Left renal pelvis (tissue), 4 donors: ENCODE data around the gene CRADD. TPM values are rescaled to one million over a fixed set of nuclear protein-coding genes. Genes with fewer than 3 reads are reported as not detected.
A peak's percentile ranks its signal among the peaks of the same experiment; 100 is the strongest.
"Not testable (repeated sequence)": the region's sequence is repeated elsewhere in the genome, so short reads cannot be mapped to it uniquely, and the experiment has no call there.

Experiments
- DNase-seq, 4 donors: peaks; one replicate each; pipeline ENCODE4 v3.0.0-alpha.2; 2013; ENCODE audit warnings: low read depth in 4 of 4, low spot score in 3 of 4
- polyA plus RNA-seq, 4 donors: library from polyadenylated mRNA; unstranded; fragments of 120-200 nt; gene quantifications; one replicate each; pipeline ENCODE4 v1.2.1, GENCODE V29; 2013; ENCODE audit not compliant: insufficient read length in 4 of 4

CRADD gene
- polyA plus RNA-seq, 4 donors: 5.4 to 14.9 (median 11.6) TPM

DNA sequence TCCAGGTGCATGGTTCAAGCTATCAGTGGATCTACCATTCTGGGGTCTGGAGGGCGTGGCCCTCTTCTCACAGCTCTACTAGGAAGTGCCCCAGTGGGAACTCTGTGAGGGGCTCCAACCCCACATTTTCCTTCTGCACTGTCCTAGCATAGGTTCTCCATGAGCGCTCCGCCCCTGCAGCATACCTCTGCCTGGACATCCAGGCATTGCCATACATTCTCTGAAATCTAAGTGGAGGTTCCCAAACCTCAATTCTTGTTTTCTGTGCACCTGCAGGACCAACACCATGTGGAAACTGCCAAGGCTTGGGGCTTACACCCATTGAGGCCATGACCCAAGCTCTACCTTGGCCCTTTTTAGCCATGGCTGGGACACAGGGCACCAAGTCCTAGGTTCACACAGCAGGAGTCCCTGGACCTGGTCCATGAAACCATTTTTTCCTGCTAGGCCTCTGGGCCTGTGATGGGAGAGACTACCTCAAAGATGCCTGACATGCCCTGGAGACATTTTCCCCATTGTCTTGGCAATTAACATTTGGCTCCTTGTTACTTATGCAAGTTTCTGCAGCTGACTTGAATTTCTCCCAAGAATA, 76.8 kb downstream of the CRADD start:
- DNase-seq: no peak

GRCh38 chr12:93754859-93755258, 77.7 kb downstream of the CRADD start:
- not testable (repeated sequence) for DNase-seq

GRCh38 chr12:93756288-93756687, 79.1 kb downstream of the CRADD start:
- DNase-seq: no peak

DNA sequence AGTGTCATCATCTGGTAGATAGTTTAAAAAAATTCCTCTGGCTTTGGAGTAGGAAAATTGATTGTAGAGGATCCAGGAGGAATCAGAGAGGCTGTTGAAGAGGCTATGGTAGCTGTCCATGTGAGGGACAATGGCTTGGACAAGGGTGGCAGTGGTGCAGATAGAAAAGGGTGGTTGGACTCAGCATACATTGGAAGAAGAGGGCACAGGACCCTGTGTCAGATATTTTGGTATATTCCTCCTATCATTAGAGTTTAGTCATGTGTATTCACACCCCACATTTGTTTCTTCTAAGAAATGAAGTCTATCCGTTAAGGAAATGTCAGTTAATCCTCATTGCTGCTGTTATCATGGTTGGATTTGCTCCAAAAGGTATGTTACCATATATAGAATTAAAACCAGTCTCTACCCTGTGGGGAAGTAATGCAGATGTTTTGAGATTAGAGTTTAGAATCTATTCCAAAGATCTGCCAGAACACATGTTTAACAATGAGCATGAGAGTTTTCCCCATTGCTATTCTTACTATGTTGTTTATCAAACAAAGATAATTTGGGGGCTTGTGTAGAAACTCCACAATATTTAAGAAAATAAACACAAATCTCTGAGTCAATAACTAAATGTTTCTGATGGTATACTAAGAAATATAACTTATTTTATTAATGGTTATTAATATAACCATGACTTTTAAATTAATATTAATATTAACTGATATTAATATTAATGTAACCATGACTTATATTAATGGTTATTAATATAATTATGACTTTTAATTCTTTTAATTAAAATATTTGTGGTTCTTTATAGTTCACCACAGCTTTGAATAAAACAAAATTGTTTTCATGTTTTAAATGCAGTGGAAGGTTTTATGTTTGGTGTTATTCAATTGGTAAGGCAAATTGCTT, 80.9 kb downstream of the CRADD start:
- no peak for DNase-seq

DNA sequence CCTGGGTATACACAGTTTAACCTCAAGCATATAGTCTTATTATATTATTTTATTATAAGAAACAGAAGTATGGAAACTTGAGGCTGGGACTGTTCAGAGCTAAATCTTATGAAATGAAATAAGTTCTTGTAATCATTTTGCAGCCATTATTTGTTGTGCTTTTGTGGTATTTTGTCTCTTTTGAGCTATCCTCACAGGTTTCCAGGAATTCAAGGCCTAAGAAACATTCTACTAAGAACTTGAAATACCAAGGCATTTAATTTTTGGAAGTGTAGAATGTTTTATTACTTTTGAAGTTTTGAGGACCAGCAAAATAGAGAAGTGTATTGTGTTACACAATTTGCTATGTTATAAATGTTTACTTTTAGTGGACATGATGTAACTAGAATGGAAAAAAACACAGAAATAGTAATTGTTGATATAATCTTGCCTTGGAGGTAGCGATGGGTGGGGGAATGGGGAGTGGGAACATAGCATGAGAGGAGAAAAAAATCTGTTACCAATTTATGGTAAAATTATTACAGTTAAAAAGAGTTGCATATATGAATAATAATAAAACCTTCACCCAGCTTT, 81.7 kb downstream of the CRADD start:
- DNase-seq: no peak

DNA sequence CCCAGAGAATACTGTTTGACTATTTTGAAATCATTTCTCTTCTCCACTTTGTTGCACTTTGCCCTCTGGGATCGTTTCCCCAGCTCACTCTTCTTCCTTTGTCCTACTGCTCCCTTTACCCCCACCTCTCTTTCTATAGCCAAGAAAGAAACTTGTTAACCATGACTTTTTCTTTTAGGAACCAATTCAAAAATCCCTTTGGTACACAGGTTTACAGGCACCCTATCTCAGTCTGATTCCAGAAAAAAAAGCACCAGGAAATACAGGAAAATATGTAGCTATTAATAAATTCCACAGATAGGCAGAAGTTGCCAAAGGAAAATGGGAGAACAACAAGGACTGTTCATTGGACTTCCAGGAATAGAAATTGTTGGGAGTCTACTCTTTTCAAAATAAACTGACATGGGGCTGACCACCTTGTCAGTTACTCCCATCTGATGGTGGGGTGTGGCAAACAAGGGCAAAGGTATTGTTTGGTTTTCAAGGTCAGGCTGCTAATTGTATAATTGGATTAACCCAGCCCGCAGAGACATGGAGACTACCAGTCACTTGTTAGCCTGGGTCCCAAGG, 82.4 kb downstream of the CRADD start:
- DNase-seq: no peak

DNA sequence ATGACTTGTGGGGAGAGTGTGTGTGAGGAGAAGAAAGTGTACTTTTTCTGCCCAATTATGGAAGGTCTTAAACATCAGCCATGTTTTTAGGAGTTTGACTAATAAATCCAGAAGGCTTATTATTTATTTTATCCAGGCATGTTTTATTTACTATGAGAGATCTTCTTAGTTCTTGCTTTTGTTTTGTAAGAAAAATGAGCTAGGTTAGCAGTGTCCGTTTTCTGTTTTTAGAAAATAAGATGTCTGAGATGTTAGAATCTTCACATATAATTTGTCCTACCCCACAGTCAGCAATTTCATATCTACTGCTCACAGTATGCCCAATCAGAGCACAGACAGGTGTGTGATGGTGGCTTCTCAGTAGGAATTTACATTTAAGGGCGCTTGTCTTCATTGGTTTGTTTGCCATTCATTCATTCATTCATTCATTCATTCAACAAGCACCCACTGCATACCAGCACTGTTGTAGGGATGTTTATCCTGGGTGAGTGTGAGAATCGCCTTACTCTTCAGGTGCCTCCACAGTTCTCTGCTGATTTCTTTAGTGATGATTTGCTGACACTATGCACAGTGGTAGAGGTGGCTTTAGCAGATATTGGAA, 83.2 kb downstream of the CRADD start:
- DNase-seq: no peak

- DNase-seq: no peak
Observed at GRCh38 chr12:93762059-93762719, 85.0 kb downstream of the CRADD start.

GRCh38 chr12:93762912-93763553, 85.9 kb downstream of the CRADD start:
- no peak for DNase-seq

DNA sequence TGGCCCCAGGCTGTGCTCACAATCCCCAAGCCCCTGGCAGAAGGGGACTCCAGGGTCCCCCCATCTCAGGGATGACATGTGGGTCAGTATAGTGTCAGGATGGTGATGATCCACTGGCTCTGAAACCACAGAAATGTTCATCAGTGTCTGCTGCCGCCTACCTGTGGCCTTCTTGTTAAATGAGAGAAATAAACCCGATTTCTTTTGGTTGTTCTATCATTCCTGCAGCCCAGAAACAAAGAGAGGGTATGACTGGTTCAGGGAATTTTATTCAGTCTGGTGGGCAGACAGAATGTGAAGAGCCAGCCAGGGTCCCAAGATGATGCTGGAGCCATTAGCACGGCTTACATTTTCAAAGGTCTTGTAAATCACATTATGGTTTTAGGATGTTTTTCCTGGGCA, 86.6 kb downstream of the CRADD start:
- DNase-seq: no peak

- DNase-seq: no peak
Observed at GRCh38 chr12:93766371-93766770, 89.2 kb downstream of the CRADD start.

- DNase-seq: peak in 3 of 4 donors; percentile 46 to 51 (median 51)
Observed at GRCh38 chr12:93766796-93767523, 89.8 kb downstream of the CRADD start.

- DNase-seq: no peak
Observed at GRCh38 chr12:93767524-93767863, 90.3 kb downstream of the CRADD start.

DNA sequence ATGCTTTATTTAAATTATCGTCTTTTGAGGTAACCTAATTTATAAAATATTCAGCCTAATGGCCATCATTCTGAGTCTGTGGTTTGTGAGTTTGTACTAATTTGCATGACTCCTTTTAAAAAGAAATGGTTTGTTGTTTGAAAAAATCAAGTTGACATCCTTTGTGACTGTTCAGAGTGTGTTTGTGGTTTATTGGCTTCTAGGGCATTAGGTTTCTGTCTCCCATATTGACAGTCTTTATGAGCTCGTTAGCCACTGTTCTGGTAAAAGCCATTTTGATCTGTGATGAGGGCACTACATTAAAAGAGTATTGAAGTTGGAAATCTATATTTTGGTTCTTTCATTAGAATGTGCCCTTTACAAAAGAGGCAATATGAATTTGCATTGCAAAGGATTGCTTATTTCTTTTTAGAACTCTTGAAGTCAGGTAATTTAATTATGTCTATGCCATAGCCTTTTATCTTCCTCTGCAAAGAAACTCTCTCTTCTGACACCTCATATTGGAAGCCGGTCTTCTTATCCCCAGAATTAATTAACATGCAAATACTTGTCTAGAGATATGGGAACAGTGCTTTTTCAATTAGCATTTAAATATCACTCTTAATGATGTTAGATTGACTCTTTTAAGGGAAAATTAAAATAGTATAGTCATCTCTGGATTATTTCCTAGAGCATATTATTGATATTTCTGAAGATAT, 95.0 kb downstream of the CRADD start:
- DNase-seq: no peak

DNA sequence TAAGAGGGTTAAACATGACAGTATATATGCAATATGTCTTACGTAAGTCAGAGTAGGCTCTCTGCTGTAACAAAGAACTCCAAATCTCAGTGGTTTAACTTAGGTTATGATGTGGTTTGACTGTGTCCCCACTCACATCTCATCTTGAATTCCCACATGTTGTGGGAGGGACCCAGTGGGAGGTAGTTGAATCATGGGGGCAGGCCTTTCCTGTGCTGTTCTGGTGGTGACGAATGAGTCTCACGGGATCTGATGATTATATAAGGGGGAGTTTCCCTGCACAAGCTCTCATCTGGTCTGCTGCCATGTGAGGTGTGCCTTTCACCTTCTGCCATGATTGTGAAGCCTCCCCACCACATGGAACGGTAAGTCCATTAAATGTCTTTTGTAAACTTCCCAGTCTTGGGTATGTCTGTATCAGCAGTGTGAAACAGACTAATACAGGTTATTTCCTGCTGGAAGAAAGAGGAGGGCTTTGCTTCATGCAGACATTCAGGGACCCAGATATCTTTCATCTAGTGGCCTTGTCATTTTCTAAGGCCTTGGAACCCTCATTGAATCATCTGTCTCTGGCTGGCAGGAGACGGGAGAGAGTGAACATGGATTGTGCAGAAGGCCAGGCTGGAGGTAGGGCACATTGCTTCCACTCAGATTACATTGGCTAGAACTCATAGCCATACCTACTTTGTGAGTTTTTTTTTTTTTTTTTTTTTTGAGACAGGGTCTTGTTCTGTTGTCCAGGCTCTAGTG, 96.1 kb downstream of the CRADD start:
- no peak for DNase-seq

- DNase-seq: no peak
Observed at GRCh38 chr12:93776581-93777018, 99.4 kb downstream of the CRADD start.

DNA sequence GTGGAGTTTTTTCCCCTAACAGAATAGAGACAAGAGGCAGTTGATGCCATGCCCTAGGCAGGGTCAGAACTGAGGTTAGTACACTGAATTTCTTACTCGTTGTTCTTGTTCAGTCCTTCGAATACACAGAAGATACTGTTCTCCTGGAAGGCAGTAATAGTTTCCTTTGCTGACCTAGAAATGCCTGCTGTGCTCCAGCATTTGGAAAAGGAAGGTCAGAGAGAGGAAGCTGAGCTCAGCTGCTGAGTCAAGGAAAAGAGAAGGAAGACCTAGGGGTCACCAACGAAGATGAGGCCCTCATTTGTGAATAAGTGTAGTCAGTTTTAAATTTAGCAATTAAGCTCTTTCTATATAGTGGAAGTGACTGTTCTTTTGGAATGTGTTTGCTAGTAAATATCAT, 100.1 kb downstream of the CRADD start:
- DNase-seq: no peak

GRCh38 chr12:93778306-93778705, 101.1 kb downstream of the CRADD start:
- peak in 3 of 4 donors; percentile 32 to 49 (median 44) for DNase-seq
